C4-2B (cell line): ENCODE measurements around the gene SLC35A3.

ENCODE experiments used
- H3K27ac ChIP-seq: fragments of 450-650 bp; 2 replicates; pipeline ENCODE4 v1.5.1; 2017
- CTCF ChIP-seq: fragments of 450-650 bp; conservative IDR thresholded peaks from 2 replicates; pipeline ENCODE4 v1.5.1; 2017; ENCODE audit warnings: mild to moderate bottlenecking
- ZFX ChIP-seq: fragments of 450-650 bp; IDR thresholded peaks from 2 replicates; pipeline ENCODE4 v1.6.1; 2017

SLC35A3 gene

GRCh38 chr1:100050139-100050538 is 80.3 kb downstream of the SLC35A3 start:
- TF ChIP-seq CTCF = no peak
- no peak for TF ChIP-seq ZFX
- H3K27ac ChIP-seq = no peak overlapping the region

- TF ChIP-seq ZFX = no peak
- TF ChIP-seq CTCF = no peak
- H3K27ac ChIP-seq = no peak overlapping the region
These were observed 81.6 kb downstream of the SLC35A3 start for GRCh38 chr1:100051401-100051800.

- TF ChIP-seq ZFX (no peak), CTCF (no peak)
- H3K27ac ChIP-seq = no peak overlapping the region
These were observed 82.1 kb downstream of the SLC35A3 start for GRCh38 chr1:100051893-100052292.

GRCh38 chr1:100053119-100053518 is 83.3 kb downstream of the SLC35A3 start:
- TF ChIP-seq ZFX = no peak
- H3K27ac ChIP-seq = no peak overlapping the region

- no peak for TF ChIP-seq CTCF
- no peak for TF ChIP-seq ZFX
- H3K27ac ChIP-seq = no peak overlapping the region
These were observed 83.9 kb downstream of the SLC35A3 start for GRCh38 chr1:100053727-100054126.

GRCh38 chr1:100061681-100062080 is 91.9 kb downstream of the SLC35A3 start:
- H3K27ac ChIP-seq = no peak overlapping the region
- TF ChIP-seq CTCF (no peak), ZFX (no peak)

- TF ChIP-seq ZFX = no peak
- TF ChIP-seq CTCF = no peak
- no peak overlapping the region for H3K27ac ChIP-seq
These were observed 95.6 kb downstream of the SLC35A3 start for GRCh38 chr1:100065183-100065968.

- TF ChIP-seq CTCF (no peak), ZFX (no peak)
- H3K27ac ChIP-seq = no peak overlapping the region
These were observed 96.1 kb downstream of the SLC35A3 start for GRCh38 chr1:100065969-100066227.
